Fibroblast of lung (primary cell): ENCODE measurements around the gene IQSEC3. TPM values are rescaled to one million over a fixed set of nuclear protein-coding genes. Genes with fewer than 3 reads are reported as not detected.

Experiments used
- DNase-seq, 2 donors: peaks; one replicate each; pipeline versions ENCODE4 v3.0.0 to v3.0.0-alpha.2; 2010; ENCODE audit warnings: low read depth in 2 of 2
- H2AFZ ChIP-seq: 2 replicates; pipeline ENCODE4 v1.5.1; 2012; ENCODE audit warnings: low read length, control low read depth, inconsistent platforms
- H3K27ac ChIP-seq: 2 replicates; pipeline ENCODE4 v1.5.1; 2011; ENCODE audit warnings: low read length, control low read depth; ENCODE audit not compliant: insufficient read depth
- H3K27me3 ChIP-seq: 2 replicates; pipeline ENCODE4 v1.5.1; 2011; ENCODE audit warnings: mild to moderate bottlenecking, low read length; ENCODE audit not compliant: control insufficient read depth, insufficient read depth
- H3K36me3 ChIP-seq: 2 replicates; pipeline ENCODE4 v1.5.1; 2011; ENCODE audit warnings: low read length; ENCODE audit not compliant: control insufficient read depth, insufficient read depth
- H3K4me1 ChIP-seq: 2 replicates; pipeline ENCODE4 v1.5.1; 2011; ENCODE audit warnings: low read length; ENCODE audit not compliant: control insufficient read depth, insufficient read depth; ENCODE audit errors: extremely low read depth
- H3K4me2 ChIP-seq: 2 replicates; pipeline ENCODE4 v1.5.1; 2011; ENCODE audit warnings: low read length, control low read depth; ENCODE audit not compliant: insufficient read depth; ENCODE audit errors: extremely low read depth
- H3K4me3 ChIP-seq, 4 experiments: fragments of 200-600 bp in 1 of 4; sonication (generic) in 1 of 4; replicated peaks in 1 of 4; 2 replicates each; pipeline ENCODE4 v1.5.1; 2011 to 2016; ENCODE audit warnings: low read length in 4 of 4, low read depth in 3 of 4, mild to moderate bottlenecking in 3 of 4, control low read depth in 2 of 4, inconsistent platforms in 1 of 4, mixed read lengths in 1 of 4; ENCODE audit not compliant: insufficient read depth in 1 of 4; ENCODE audit errors: control extremely low read depth in 1 of 4
- H3K79me2 ChIP-seq: 2 replicates; pipeline ENCODE4 v1.5.1; 2012; ENCODE audit warnings: mild to moderate bottlenecking, low read length, inconsistent platforms; ENCODE audit not compliant: control insufficient read depth, insufficient read depth
- H3K9ac ChIP-seq: 2 replicates; pipeline ENCODE4 v1.5.1; 2011; ENCODE audit warnings: mild to moderate bottlenecking, low read length, control low read depth; ENCODE audit not compliant: insufficient read depth
- H3K9me3 ChIP-seq: 2 replicates; pipeline ENCODE4 v1.5.1; 2012; ENCODE audit warnings: low read depth, low read length; ENCODE audit not compliant: control insufficient read depth, insufficient read depth
- H4K20me1 ChIP-seq: 2 replicates; pipeline ENCODE4 v1.5.1; 2011; ENCODE audit warnings: low read length; ENCODE audit not compliant: control insufficient read depth, insufficient read depth; ENCODE audit errors: extremely low read depth
- EZH2 ChIP-seq: IDR thresholded peaks from 2 replicates; pipeline ENCODE4 v1.5.1; 2012; ENCODE audit warnings: low read length, control low read depth, mild to moderate bottlenecking; ENCODE audit errors: missing control alignments
- polyA plus RNA-seq, 2 donors: library from polyadenylated mRNA; depleted of rRNA in 1 of 2; stranded (reverse) in 1 of 2; unstranded in 1 of 2; fragments of >200 nt; gene quantifications; 2 replicates each; pipeline ENCODE4 v1.2.1, GENCODE V29; 2011 to 2012; ENCODE audit warnings: missing spikeins in 1 of 2
- total RNA-seq: library from RNA; depleted of rRNA; stranded (reverse); fragments of >200 nt; gene quantifications from 2 replicates; pipeline ENCODE4 v1.2.1, GENCODE V29; 2014
- TF ChIP-seq, protein P1 (sequence below), 2 donors: IDR thresholded peaks in 1 of 2; conservative IDR thresholded peaks in 1 of 2; 1 replicate in 1 of 2; 2 replicates in 1 of 2; pipeline ENCODE4 v1.5.1; 2011 to 2012; ENCODE audit warnings: low read length in 2 of 2, control low read depth in 1 of 2, inconsistent platforms in 1 of 2, low read depth in 1 of 2, mild to moderate bottlenecking in 1 of 2

IQSEC3 gene
- total and polyA plus RNA-seq, 2 donors (not counting 1 experiment from before 2014, with no cell fraction given), result 0.14 to 1.3 TPM

DNA sequence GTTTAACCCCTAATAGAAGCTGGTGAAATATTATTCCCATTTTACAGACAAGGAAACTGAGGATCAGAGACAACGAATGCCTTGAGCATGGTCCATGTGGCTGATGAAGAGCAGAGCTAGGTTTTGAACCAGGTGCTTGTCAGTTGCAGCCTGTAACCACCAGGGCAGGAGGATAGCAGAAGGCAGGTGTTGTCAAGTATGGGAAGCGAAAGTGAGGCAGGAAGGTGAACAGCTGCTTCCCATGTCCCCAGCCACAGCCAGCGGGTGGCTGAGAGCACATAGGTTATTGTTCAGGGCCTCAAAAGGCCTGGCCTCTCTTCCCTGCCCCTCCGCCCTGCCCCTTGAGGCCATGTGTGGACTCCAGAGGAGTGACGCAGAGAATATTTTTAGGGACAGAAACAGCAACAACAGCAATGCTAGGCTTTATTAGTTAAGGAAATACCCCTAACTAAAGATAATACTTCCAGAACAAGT lies 39.6 kb downstream of the IQSEC3 start:
- DNase-seq, result no peak
- H3K27ac ChIP-seq, result no peak overlapping the region
- H3K9ac ChIP-seq, result no peak overlapping the region

GRCh38 chr12:108594-108993 lies 42.0 kb downstream of the IQSEC3 start:
- no peak for DNase-seq
- Histone ChIP-seq H3K36me3 (no peaks in the 10 kb centered on the region), H3K9ac (no peak overlapping the region), H4K20me1 (no peaks in the 10 kb centered on the region), H2AFZ (no peak overlapping the region), H3K4me3 (no peak overlapping the region), H3K27ac (no peak overlapping the region), H3K9me3 (no peaks in the 10 kb centered on the region), H3K4me2 (no peak overlapping the region), H3K79me2 (no peaks in the 10 kb centered on the region), H3K27me3 (peaks cover 11% of the 10 kb centered on the region), H3K4me1 (no peaks in the 10 kb centered on the region)
- TF ChIP-seq EZH2, result no peak
- TF ChIP-seq, protein P1, sequence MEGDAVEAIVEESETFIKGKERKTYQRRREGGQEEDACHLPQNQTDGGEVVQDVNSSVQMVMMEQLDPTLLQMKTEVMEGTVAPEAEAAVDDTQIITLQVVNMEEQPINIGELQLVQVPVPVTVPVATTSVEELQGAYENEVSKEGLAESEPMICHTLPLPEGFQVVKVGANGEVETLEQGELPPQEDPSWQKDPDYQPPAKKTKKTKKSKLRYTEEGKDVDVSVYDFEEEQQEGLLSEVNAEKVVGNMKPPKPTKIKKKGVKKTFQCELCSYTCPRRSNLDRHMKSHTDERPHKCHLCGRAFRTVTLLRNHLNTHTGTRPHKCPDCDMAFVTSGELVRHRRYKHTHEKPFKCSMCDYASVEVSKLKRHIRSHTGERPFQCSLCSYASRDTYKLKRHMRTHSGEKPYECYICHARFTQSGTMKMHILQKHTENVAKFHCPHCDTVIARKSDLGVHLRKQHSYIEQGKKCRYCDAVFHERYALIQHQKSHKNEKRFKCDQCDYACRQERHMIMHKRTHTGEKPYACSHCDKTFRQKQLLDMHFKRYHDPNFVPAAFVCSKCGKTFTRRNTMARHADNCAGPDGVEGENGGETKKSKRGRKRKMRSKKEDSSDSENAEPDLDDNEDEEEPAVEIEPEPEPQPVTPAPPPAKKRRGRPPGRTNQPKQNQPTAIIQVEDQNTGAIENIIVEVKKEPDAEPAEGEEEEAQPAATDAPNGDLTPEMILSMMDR (conservative IDR thresholded peaks at IDR 0.05 in 1 of 2, IDR thresholded peaks at IDR 0.05 in 1 of 2; ENCODE audit: low read depth in 1 of 2, low read length in 2 of 2), result no peak

More for the DNA sequence above, 39.6 kb downstream of the IQSEC3 start:
- no peaks in the 10 kb centered on the region for H3K4me1 ChIP-seq
- no peaks in the 10 kb centered on the region for H4K20me1 ChIP-seq
- H3K9me3 ChIP-seq, result no peaks in the 10 kb centered on the region
- no peak overlapping the region for H3K4me3 ChIP-seq
- H3K4me2 ChIP-seq, result no peak overlapping the region
- TF ChIP-seq, protein P1 (conservative IDR thresholded peaks at IDR 0.05 in 1 of 2, IDR thresholded peaks at IDR 0.05 in 1 of 2; ENCODE audit: low read depth in 1 of 2, low read length in 2 of 2), result no peak
- TF ChIP-seq EZH2, result no peak
- H3K79me2 ChIP-seq, result no peaks in the 10 kb centered on the region
- no peaks in the 10 kb centered on the region for H3K36me3 ChIP-seq
- H3K27me3 ChIP-seq, result peaks cover 7% of the 10 kb centered on the region
- H2AFZ ChIP-seq, result no peak overlapping the region

DNA sequence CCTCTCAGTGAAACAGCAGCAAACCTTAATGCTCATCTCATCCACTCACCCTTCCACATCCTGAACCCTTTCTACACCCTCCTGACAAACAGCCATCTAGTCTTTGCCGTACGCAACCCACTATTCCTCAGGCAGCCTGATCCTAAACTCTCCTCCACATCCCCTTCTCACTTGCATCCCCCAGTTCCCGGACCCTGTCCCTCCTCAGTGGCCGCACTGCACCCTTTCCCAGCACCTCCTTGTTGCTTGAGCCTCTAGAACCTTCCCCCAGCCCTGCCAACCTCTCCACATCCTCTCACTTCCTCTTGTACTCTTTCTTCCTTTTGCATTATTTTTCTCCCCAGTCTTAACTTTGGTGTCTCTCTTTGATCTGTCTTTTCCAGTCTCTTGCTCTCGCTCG lies 42.9 kb downstream of the IQSEC3 start:
- H3K9me3 ChIP-seq, result no peaks in the 10 kb centered on the region
- H3K36me3 ChIP-seq, result no peaks in the 10 kb centered on the region
- H3K27ac ChIP-seq, result no peak overlapping the region
- H3K79me2 ChIP-seq, result no peaks in the 10 kb centered on the region
- TF ChIP-seq, protein P1 (conservative IDR thresholded peaks at IDR 0.05 in 1 of 2, IDR thresholded peaks at IDR 0.05 in 1 of 2; ENCODE audit: low read depth in 1 of 2, low read length in 2 of 2), result no peak
- no peak for TF ChIP-seq EZH2
- peaks cover 11% of the 10 kb centered on the region for H3K27me3 ChIP-seq
- no peak overlapping the region for H3K9ac ChIP-seq
- no peak for DNase-seq
- no peaks in the 10 kb centered on the region for H3K4me1 ChIP-seq
- H3K4me3 ChIP-seq, result no peak overlapping the region
- H3K4me2 ChIP-seq, result no peak overlapping the region
- no peaks in the 10 kb centered on the region for H4K20me1 ChIP-seq
- H2AFZ ChIP-seq, result no peak overlapping the region
